Myometrial cell (primary cell): Measurements from ENCODE around the gene ZG16B. TPM values are rescaled to one million over a fixed set of nuclear protein-coding genes. Genes with fewer than 3 reads are reported as not detected.

Experiments used
- total RNA-seq: library from RNA; depleted of rRNA; stranded (reverse); fragments of >200 nt; gene quantifications from 2 replicates; pipeline ENCODE4 v1.2.3, GENCODE V29; 2015

ZG16B gene, protein sequence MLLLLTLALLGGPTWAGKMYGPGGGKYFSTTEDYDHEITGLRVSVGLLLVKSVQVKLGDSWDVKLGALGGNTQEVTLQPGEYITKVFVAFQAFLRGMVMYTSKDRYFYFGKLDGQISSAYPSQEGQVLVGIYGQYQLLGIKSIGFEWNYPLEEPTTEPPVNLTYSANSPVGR
- total RNA-seq = not detected in 2 replicates

DNA sequence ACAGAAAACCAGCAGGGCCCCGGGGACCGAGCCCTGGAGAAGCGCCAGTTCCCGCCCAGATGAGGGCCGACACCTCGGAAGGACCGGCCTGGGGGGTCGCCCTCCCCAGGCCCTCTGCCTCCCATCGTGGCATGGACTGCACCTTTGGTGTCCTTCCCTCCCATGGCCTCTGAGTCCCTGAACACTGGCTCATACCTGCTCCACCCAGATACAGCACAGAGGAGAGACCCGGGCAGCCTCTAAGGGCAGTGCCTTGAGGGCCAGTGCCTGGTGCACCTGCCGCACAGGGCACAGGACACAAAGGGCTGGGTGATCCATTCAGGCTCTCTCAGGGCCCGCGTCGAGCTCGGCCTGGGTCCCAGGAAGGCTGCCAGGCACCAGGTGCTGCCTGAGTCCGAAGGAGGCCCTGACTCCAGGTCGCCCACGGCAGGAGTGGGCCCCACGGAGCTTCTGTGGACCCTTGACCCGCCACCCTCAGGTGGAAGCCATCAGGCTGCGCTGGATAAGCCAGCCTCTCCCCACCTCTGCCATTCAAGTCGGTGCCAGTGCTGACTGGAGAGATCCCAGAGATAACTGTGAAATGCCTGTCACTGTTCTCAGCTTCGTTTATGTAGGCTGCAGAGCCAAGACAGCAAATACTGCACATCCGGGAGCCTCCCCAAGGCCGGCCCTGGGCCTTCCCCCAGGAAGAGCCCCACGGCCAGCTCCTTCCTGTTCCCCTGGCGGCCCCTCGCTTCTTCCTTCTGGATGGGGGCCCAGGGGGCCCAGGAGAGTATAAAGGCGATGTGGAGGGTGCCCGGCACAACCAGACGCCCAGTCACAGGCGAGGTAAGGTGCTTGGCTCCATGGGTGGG lies at the start of gene ZG16B:
Gene ZG16B, plus strand, starts transcription at position 803 of the 854 bp plus-strand sequence. CDS start 139 bp downstream, outside the sequence.

DNA sequence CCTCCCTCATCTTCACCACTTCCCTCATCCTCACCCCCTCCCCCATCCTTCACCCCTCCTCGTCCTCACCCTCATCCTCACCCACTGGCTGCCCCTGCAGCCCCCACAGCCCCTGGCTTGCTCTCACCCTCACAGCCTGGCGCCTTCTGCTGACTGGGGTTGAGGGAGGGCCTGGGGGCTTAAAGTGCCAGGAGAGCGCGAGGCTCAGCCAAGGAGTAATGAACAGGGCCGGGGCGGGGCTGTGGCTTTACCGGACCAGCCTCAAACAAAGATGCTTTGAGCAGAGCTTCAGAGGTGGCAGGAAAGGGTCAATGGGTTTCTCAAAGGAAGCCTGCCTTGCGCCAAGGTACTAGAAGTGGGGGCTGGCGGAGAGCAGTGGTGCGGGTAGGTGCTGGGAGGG lies 42.7 kb upstream of the ZG16B start, which contains the start of gene PRSS33:
Gene PRSS33, minus strand, starts transcription at position 155 of the 400 bp plus-strand sequence. CDS start 1,013 bp downstream, outside the sequence.

DNA sequence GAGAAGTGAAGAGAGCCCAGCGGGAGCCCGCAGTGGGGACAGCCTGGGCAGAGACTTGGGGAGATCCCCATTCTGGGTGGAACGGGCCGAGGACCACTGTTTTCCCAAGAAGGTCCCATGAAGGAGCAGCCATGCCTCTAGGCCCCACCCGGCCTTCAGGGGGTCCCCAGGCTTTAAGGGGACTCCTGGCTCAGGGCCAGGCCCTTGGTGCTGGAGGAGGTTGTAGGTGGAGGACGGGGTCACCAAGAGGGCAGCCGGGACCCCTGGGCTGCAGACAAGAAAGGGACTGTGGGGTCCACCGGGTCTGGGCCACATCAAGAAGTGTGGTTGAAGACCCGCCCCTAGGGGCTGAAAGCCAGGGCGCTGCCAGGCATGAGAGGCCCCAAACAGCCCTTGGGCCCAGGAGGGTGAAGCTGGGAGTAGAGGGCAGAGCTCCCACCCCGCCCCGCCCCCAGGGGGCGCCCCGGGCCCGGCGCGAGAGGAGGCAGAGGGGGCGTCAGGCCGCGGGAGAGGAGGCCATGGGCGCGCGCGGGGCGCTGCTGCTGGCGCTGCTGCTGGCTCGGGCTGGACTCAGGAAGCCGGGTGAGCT lies 13.3 kb upstream of the ZG16B start, which contains the start of gene PRSS21:
Gene PRSS21, plus strand, starts transcription at position 487 of the 589 bp plus-strand sequence. Its CDS starts 32 bp downstream, at position 519.

DNA sequence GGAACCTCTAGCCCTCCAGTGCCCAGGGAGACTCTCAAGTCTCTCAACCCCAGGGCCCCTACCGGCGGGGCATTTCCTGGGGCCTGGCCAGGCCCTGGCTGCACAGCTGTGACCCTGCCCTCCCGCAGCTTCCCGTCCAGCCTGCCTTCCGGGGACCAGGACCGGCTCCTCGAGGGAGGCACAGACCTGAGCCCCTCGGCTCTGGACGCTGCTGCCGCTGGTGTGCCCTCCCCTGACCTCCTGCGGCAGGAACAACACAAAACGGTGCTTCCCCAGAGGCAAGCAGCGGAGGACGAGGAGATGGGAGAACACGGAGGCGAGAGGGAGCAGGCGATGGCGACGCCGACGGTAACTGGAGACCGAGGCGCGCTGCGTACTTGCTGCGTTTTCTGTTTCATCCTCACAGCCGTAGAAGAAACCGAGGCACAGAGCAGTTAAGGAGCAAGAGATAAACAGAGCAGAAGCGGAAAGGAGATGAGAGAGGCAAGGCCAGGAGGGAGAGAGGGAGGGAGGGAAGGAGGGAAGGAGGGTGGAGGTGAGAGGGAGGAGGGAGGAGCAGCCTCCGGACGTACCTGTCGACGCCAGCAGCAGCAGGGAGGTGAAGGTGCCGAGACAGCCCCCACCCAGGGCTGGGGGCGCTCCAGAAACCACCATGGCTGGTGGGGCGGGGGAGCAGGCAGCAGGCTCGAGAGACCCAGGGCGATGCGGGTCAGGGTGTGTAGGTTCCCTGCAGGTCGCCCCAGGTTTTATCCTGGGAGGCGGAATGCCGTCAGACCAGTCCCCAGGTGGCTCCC lies 27.5 kb downstream of the ZG16B start, which contains the start of gene PRSS22:
Gene PRSS22, minus strand, starts transcription at position 720 of the 794 bp plus-strand sequence. Its CDS starts 66 bp downstream, at position 654.

Other genes with a start within 250 kb of the ZG16B start
- gene KCTD5, start 147.8 kb upstream of the ZG16B start, total RNA-seq = 28.9 and 31.7 TPM in 2 replicates
- gene PRSS27, start 110.1 kb upstream of the ZG16B start, total RNA-seq = 0.29 and 0.35 TPM in 2 replicates
- gene SRRM2, start 77.7 kb upstream of the ZG16B start, total RNA-seq = 59.9 and 60.5 TPM in 2 replicates
- gene ELOB, start 53.0 kb upstream of the ZG16B start, total RNA-seq = 431 and 566 TPM in 2 replicates
- gene PRSS33, start 42.7 kb upstream of the ZG16B start, total RNA-seq = not detected in 2 replicates
- gene PRSS41, start 31.8 kb upstream of the ZG16B start, total RNA-seq = not detected in 2 replicates
- gene PRSS21, start 13.1 kb upstream of the ZG16B start, total RNA-seq = 5.5 TPM in 1 of 2 replicates, not detected in the other
- not detected in 2 replicates for gene PRSS22, start 27.9 kb downstream of the ZG16B start, total RNA-seq
- gene FLYWCH2, start 52.9 kb downstream of the ZG16B start, total RNA-seq = 77.8 and 89.9 TPM in 2 replicates
- gene FLYWCH1, start 81.6 kb downstream of the ZG16B start, total RNA-seq = 45.8 and 46.1 TPM in 2 replicates
- gene KREMEN2, start 134.0 kb downstream of the ZG16B start, total RNA-seq = under 0.01 TPM in 1 of 2 replicates, not detected in the other
- 7.1 and 14.1 TPM in 2 replicates for gene PAQR4, start 139.0 kb downstream of the ZG16B start, total RNA-seq
- gene PKMYT1, start 150.1 kb downstream of the ZG16B start, total RNA-seq = 13.3 and 24.8 TPM in 2 replicates
- not detected in 2 replicates for gene CLDN9, start 182.6 kb downstream of the ZG16B start, total RNA-seq
- gene CLDN6, start 187.9 kb downstream of the ZG16B start, total RNA-seq = not detected in 2 replicates
- gene TNFRSF12A, start 190.1 kb downstream of the ZG16B start, total RNA-seq = 236 and 323 TPM in 2 replicates
- gene HCFC1R1, start 193.6 kb downstream of the ZG16B start, total RNA-seq = 23.1 and 24.1 TPM in 2 replicates
- gene THOC6, start 193.7 kb downstream of the ZG16B start, total RNA-seq = 25.3 and 28.3 TPM in 2 replicates
- gene BICDL2, start 206.6 kb downstream of the ZG16B start, total RNA-seq = not detected in 2 replicates
- gene MMP25, start 216.3 kb downstream of the ZG16B start, total RNA-seq = not detected in 2 replicates
- gene IL32, start 235.3 kb downstream of the ZG16B start, total RNA-seq = 23.6 and 27.3 TPM in 2 replicates